Measurements from ENCODE around the gene SYNPO2.
"Not testable (repeated sequence)": the region's sequence is repeated elsewhere in the genome, so short reads cannot be mapped to it uniquely, and the experiment has no call there.

DNA sequence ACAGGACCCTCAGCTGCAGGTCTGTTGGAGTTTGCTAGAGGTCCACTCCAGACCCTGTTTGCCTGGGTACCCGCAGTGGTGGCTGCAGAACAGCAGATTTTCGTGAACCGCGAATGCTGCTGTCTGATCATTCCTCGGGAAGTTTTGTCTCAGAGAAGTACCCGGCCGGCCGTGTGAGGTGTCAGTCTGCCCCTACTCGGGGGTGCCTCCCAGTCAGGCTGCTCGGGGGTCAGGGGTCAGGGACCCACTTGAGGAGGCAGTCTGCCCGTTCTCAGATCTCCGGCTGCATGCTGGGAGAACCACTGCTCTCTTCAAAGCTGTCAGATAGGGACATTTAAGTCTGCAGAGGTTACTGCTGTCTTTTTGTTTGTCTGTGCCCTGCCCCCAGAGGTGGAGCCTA, 178.5 kb downstream of the SYNPO2 start:
- TF ChIP-seq, protein P1, sequence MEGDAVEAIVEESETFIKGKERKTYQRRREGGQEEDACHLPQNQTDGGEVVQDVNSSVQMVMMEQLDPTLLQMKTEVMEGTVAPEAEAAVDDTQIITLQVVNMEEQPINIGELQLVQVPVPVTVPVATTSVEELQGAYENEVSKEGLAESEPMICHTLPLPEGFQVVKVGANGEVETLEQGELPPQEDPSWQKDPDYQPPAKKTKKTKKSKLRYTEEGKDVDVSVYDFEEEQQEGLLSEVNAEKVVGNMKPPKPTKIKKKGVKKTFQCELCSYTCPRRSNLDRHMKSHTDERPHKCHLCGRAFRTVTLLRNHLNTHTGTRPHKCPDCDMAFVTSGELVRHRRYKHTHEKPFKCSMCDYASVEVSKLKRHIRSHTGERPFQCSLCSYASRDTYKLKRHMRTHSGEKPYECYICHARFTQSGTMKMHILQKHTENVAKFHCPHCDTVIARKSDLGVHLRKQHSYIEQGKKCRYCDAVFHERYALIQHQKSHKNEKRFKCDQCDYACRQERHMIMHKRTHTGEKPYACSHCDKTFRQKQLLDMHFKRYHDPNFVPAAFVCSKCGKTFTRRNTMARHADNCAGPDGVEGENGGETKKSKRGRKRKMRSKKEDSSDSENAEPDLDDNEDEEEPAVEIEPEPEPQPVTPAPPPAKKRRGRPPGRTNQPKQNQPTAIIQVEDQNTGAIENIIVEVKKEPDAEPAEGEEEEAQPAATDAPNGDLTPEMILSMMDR (conservative IDR thresholded peaks at IDR 0.05 in 1 of 2, IDR thresholded peaks at IDR 0.05 in 1 of 2; ENCODE audit: extremely low read depth in 1 of 2, insufficient read depth in 1 of 2, low read depth in 1 of 2, low read length in 2 of 2), result not testable (repeated sequence)
- not testable (repeated sequence) for TF ChIP-seq EZH2 (IDR thresholded peaks at IDR 0.05; ENCODE audit: borderline replicate concordance, low read length)

Data from mammary epithelial cell (primary cell).